Prostate gland (tissue), 2 donors: ENCODE data around the gene BRS3. TPM values are rescaled to one million over a fixed set of nuclear protein-coding genes. Genes with fewer than 3 reads are reported as not detected.

Experiments
- DNase-seq: peaks from one replicate; pipeline ENCODE4 v3.0.0-alpha.2; 2019; ENCODE audit warnings: low spot score
- H3K27ac ChIP-seq, 2 donors: fragments of 200-600 bp; sonication (generic); 2 replicates each; pipeline ENCODE4 v1.5.1; 2017 to 2019
- H3K27me3 ChIP-seq: fragments of 200-600 bp; sonication (generic); replicated peaks from 2 replicates; pipeline ENCODE4 v1.5.1; 2019; ENCODE audit not compliant: insufficient read depth
- H3K36me3 ChIP-seq, 2 donors: fragments of 200-600 bp; sonication (generic); 1 replicate in 1 of 2; 2 replicates in 1 of 2; pipeline versions ENCODE4 v1.5.1 to v1.8.1; 2017 to 2019
- H3K4me1 ChIP-seq: fragments of 200-600 bp; sonication (generic); replicated peaks from 2 replicates; pipeline ENCODE4 v1.5.1; 2019
- H3K4me3 ChIP-seq, 2 donors: fragments of 200-600 bp; sonication (generic); 2 replicates each; pipeline ENCODE4 v1.5.1; 2017 to 2019
- H3K9me3 ChIP-seq: fragments of 200-600 bp; sonication (generic); 2 replicates; pipeline ENCODE4 v1.5.1; 2017
- POLR2A ChIP-seq: fragments of 450-650 bp; IDR thresholded peaks from one replicate; pipeline ENCODE4 v1.6.1; 2016; ENCODE audit warnings: antibody characterized with exemption, mild to moderate bottlenecking
- POLR2AphosphoS5 ChIP-seq: sonication (generic); formaldehyde crosslinking; IDR thresholded peaks from one replicate; pipeline ENCODE4 v1.6.1; 2017; ENCODE audit warnings: antibody characterized with exemption
- WGBS: methylation state at CpG from one replicate; pipeline ENCODE4 v1.1.5; 2018; 5-methylcytosine and 5-hydroxymethylcytosine counted together
- intact Hi-C: fragments of 100-400 bp; cut with DNase I; formaldehyde crosslinking; loops from one replicate; pipeline ENCODE4 v1.14.2; 2022
- total RNA-seq, 2 donors: library from RNA; depleted of rRNA; stranded (reverse); fragments of >200 nt; gene quantifications; one replicate each; pipeline ENCODE4 v1.1.0, GENCODE V29; 2016
- TF ChIP-seq, protein P1 (sequence below), 4 experiments: fragments of 200-600 bp in 2 of 4; fragments of 450-650 bp in 2 of 4; sonication (generic) in 2 of 4; IDR thresholded peaks; 1 replicate in 3 of 4; 2 replicates in 1 of 4; pipeline ENCODE4 v1.5.1; 2016 to 2019; ENCODE audit warnings: antibody characterized with exemption in 4 of 4, mild to moderate bottlenecking in 2 of 4, moderate library complexity in 2 of 4

BRS3 gene
- total RNA-seq, 2 donors from 2014 or later = 0.23 TPM; not detected in 1

DNA sequence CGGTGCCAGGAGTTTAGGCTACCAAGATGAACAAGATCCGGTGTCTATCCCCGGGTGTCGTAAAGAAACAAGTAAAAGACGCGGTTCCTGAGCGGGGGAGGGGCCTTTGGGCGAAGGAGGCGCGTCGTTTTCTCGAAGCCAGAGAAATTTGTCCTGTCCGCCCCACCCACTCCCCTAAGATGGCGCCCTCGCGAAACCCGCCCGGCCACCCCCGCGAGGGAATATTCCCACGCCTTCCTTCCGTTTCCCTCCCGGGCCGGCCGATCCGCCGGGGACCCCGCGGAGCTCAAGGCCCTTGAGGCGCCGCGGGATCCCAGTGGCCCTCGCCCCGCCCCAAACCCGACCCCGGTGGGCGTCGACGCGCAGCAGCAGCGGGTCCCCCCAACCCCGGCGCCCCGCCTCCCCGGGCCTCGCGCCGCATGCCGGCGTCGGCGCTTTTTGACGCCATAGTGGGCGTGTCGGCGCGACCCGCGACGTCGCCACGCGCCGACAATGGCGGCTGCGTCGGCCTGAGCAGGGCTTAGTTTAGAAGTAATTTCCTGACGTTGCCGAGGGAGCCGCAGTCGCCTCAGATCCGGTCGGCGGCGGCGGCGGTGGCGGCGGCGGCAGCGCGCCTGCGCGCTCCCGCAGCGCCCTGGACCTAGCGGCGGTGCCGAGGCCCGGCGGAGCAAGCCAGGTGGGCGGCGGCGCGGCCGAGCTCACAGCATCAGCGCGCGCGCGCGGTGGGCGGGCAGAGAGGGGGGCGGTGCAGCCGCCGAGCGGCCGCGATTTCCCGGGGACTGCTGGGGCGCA lies 9.2 kb downstream of the BRS3 start:
- Histone ChIP-seq H3K4me1 (no peaks in the 10 kb centered on the region), H3K9me3 (no peaks in the 10 kb centered on the region), H3K36me3 (no peaks in the 10 kb centered on the region), H3K27me3 (no peaks in the 10 kb centered on the region), H3K27ac (peak overlapping the region; percentile 89 to 95), H3K4me3 (peak overlapping the region; percentile 53 to 56)
- intact Hi-C loops = loop anchor here (5.0 kb wide), 1 partner anchor 525 kb away; the partner anchor contains the start of gene MMGT1
- TF ChIP-seq POLR2A (no peak), POLR2AphosphoS5 (peak; percentile 57)
- TF ChIP-seq, protein P1, sequence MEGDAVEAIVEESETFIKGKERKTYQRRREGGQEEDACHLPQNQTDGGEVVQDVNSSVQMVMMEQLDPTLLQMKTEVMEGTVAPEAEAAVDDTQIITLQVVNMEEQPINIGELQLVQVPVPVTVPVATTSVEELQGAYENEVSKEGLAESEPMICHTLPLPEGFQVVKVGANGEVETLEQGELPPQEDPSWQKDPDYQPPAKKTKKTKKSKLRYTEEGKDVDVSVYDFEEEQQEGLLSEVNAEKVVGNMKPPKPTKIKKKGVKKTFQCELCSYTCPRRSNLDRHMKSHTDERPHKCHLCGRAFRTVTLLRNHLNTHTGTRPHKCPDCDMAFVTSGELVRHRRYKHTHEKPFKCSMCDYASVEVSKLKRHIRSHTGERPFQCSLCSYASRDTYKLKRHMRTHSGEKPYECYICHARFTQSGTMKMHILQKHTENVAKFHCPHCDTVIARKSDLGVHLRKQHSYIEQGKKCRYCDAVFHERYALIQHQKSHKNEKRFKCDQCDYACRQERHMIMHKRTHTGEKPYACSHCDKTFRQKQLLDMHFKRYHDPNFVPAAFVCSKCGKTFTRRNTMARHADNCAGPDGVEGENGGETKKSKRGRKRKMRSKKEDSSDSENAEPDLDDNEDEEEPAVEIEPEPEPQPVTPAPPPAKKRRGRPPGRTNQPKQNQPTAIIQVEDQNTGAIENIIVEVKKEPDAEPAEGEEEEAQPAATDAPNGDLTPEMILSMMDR (IDR thresholded peaks at IDR 0.05) = no peak
- DNase-seq = peak; percentile 71
- 0% methylated on average over 15 of the region's 111 CpGs for WGBS

DNA sequence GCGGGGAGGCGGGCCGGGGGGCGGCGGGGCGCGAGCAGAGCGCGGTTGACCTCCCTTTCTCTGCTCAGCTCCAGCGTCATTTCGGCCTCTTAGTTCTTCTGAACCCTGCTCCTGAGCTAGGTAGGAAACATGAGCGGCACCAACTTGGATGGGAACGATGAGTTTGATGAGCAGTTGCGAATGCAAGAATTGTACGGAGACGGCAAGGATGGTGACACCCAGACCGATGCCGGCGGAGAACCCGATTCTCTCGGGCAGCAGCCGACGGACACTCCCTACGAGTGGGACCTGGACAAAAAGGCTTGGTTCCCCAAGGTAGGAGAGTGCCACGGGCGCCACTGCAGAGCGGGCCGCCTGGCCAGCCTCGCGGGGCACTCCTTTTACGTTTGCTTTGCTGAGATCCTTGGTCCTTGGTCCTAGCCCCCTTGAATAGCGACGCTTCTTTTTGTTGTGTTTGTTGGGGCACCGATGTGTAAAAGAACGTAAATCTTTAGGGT lies 9.9 kb downstream of the BRS3 start, which contains the start of gene HTATSF1:
HTATSF1 (plus strand) TSS at position 37 of the 497 bp plus-strand sequence; CDS start at position 130, 93 bp downstream.
- DNase-seq = no peak
- H3K27ac ChIP-seq = peak within 1 kb of the TSS; percentile 89 to 95
- intact Hi-C loops = loop anchor here (5.0 kb wide), 1 partner anchor 525 kb away; the partner anchor contains the start of gene MMGT1
- no peaks in the 10 kb centered on the region for H3K4me1 ChIP-seq
- peak within 1 kb of the TSS; percentile 53 to 56 for H3K4me3 ChIP-seq
- 0% methylated on average over 14 of the region's 35 CpGs for WGBS
- TF ChIP-seq POLR2A (no peak), POLR2AphosphoS5 (no peak)
- TF ChIP-seq, protein P1 (IDR thresholded peaks at IDR 0.05) = no peak
- H3K9me3 ChIP-seq = no peaks in the 10 kb centered on the region
- H3K27me3 ChIP-seq = no peaks in the 10 kb centered on the region
- no peaks in the 10 kb centered on the region for H3K36me3 ChIP-seq

DNA sequence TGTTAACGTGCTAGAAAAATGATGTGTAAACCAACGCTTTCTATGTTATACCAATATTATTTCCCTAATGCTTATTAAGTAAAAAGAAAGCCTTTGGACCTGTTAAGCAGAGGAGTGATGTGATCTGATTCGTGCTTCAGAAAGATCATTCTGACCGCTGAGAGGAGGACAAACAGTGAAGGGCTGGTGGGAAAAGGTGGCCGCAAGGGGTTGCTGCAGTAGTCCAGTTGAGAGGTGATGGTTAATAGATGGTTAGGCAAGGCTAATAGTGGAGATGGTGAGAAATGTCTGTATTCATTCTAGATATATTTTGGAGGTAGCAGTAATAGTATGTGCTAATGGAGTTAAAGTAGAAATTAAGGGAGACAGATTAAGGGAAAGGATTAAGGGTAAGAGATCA lies 31.3 kb downstream of the BRS3 start:
- intact Hi-C loops = no loop called here
- DNase-seq = no peak
- TF ChIP-seq POLR2A (no peak), POLR2AphosphoS5 (no peak)
- TF ChIP-seq, protein P1 (IDR thresholded peaks at IDR 0.05) = no peak

DNA sequence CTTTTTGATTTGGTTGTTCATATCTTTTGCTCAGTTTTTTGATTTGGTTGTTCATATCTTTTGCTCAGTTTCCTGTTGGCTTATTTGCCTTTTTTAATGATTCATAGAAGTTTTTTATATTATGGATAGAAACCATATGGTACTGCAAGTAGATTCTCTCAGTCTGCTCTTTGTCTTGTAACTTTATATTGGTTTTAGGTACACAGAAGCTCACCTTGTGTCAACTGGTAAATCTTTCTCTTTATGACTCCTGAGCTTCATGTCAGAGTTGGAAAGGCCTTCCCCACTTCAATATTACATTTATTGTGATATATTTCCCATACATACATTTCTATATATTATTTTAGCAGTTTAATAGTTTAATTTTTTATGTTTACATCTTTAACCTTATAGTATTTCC lies 36.0 kb downstream of the BRS3 start:
- intact Hi-C loops = no loop called here
- TF ChIP-seq, protein P1 (IDR thresholded peaks at IDR 0.05) = no peak
- no peak for TF ChIP-seq POLR2AphosphoS5
- TF ChIP-seq POLR2A = no peak
- Histone ChIP-seq H3K4me1 (no peaks in the 10 kb centered on the region), H3K27ac (no peak overlapping the region), H3K9me3 (no peaks in the 10 kb centered on the region), H3K4me3 (no peak overlapping the region), H3K36me3 (no peaks in the 10 kb centered on the region), H3K27me3 (no peaks in the 10 kb centered on the region)
- DNase-seq = no peak

More for the DNA sequence above, 31.3 kb downstream of the BRS3 start:
- WGBS = 76% methylated on average over 5 of the region's 5 CpGs
- H3K4me1 ChIP-seq = no peaks in the 10 kb centered on the region
- no peaks in the 10 kb centered on the region for H3K27me3 ChIP-seq
- H3K27ac ChIP-seq = no peak overlapping the region
- no peaks in the 10 kb centered on the region for H3K9me3 ChIP-seq
- H3K36me3 ChIP-seq = no peaks in the 10 kb centered on the region
- no peak overlapping the region for H3K4me3 ChIP-seq
